HG02759 (cell line): ENCODE measurements around the gene TTPAL.
A peak's percentile ranks its signal among the peaks of the same experiment; 100 is the strongest.

ENCODE experiments used
- ATAC-seq: cut with Tn5 transposase; IDR thresholded peaks from one replicate; pipeline ENCODE4 v1.9.1; 2021; ENCODE audit warnings: mild to moderate bottlenecking, moderate library complexity; ENCODE audit not compliant: unreplicated experiment

Gene TTPAL

GRCh38 chr20:44475694-44476560, at the start of gene TTPAL:
Gene TTPAL (plus strand): TSS chr20:44475874. CDS start chr20:44480000, 4,126 bp downstream.
- ATAC-seq: peak; percentile 93

GRCh38 chr20:44425923-44426322, 49.8 kb upstream of the TTPAL start:
- no peak for ATAC-seq

GRCh38 chr20:44426879-44427790, 48.5 kb upstream of the TTPAL start:
- ATAC-seq: no peak

GRCh38 chr20:44427804-44428173, 47.9 kb upstream of the TTPAL start:
- ATAC-seq: no peak

- no peak for ATAC-seq
These were observed 47.3 kb upstream of the TTPAL start for GRCh38 chr20:44428174-44429016.

- ATAC-seq: no peak
These were observed 46.7 kb upstream of the TTPAL start for GRCh38 chr20:44429017-44429339.

GRCh38 chr20:44429419-44430269, 46.0 kb upstream of the TTPAL start:
- ATAC-seq: no peak

- no peak for ATAC-seq
These were observed 45.2 kb upstream of the TTPAL start for GRCh38 chr20:44430270-44431065.

- no peak for ATAC-seq
These were observed 44.6 kb upstream of the TTPAL start for GRCh38 chr20:44431118-44431501.

- ATAC-seq: no peak
These were observed 44.0 kb upstream of the TTPAL start for GRCh38 chr20:44431502-44432234.

GRCh38 chr20:44432618-44433577, 42.8 kb upstream of the TTPAL start:
- no peak for ATAC-seq

GRCh38 chr20:44433751-44434538, 41.7 kb upstream of the TTPAL start:
- ATAC-seq: no peak

GRCh38 chr20:44435630-44436335, 39.9 kb upstream of the TTPAL start:
- ATAC-seq: no peak

- ATAC-seq: no peak
These were observed 39.3 kb upstream of the TTPAL start for GRCh38 chr20:44436393-44436792.

- ATAC-seq: no peak
These were observed 38.2 kb upstream of the TTPAL start for GRCh38 chr20:44437497-44437896.

GRCh38 chr20:44438782-44439181, 36.9 kb upstream of the TTPAL start:
- ATAC-seq: no peak
